Hepatocyte (in vitro differentiated cells): ENCODE results near the gene TNS2.

ENCODE experiments used
- CTCF ChIP-seq: fragments of 200-600 bp; sonication (generic); IDR thresholded peaks from 2 replicates; pipeline ENCODE4 v1.5.1; 2016; ENCODE audit warnings: antibody characterized with exemption, mild to moderate bottlenecking; ENCODE audit not compliant: poor library complexity
- EZH2 ChIP-seq: fragments of 200-600 bp; sonication (generic); IDR thresholded peaks from 2 replicates; pipeline ENCODE4 v1.6.1; 2016; ENCODE audit warnings: antibody characterized with exemption, mild to moderate bottlenecking, borderline replicate concordance

GRCh38 chr12:53057816-53058500 is 8.1 kb downstream of the TNS2 start:
- TF ChIP-seq CTCF (no peak), EZH2 (no peak)
